ENCODE data around the gene CCDC39.

GRCh38 chr3:180615954-180616353 lies 63.3 kb downstream of the CCDC39 start:
- no peak for TF ChIP-seq CTCF (IDR thresholded peaks at IDR 0.05)
- TF ChIP-seq EP300 (IDR thresholded peaks at IDR 0.05) = no peak

Measured in ovary (tissue), 3 donors.